ENCODE results near the gene SRCIN1. TPM values are rescaled to one million over a fixed set of nuclear protein-coding genes. Genes with fewer than 3 reads are reported as not detected.
"Not testable (repeated sequence)": the region's sequence is repeated elsewhere in the genome, so short reads cannot be mapped to it uniquely, and the experiment has no call there.

Gene SRCIN1
- total and polyA plus RNA-seq, 7 experiments from 2014 or later = 0.15 to 0.40 (median 0.23) TPM; not detected in 3

GRCh38 chr17:38508954-38509771, 96.6 kb downstream of the SRCIN1 start:
- DNase-seq (peak; percentile 34 to 73 (median 63)), ATAC-seq (peak; percentile 89)
- Histone ChIP-seq H3K4me3 (ENCODE audit: low read length) (peak overlapping the region; percentile 30), H3K36me3 (ENCODE audit: control insufficient read depth in 2 of 3, insufficient read depth in 3 of 3, low read length in 3 of 3) (no peaks in the 10 kb centered on the region), H3K9me3 (ENCODE audit: control insufficient read depth in 2 of 3, low read length in 3 of 3) (no peaks in the 10 kb centered on the region), H3K27ac (ENCODE audit: low read depth, low read length) (no peak overlapping the region), H3K27me3 (ENCODE audit: control insufficient read depth in 2 of 2, insufficient read depth in 2 of 2, low read length in 2 of 2) (peaks cover 0 to 8% of the 10 kb centered on the region in 2 donors), H3K4me1 (ENCODE audit: control insufficient read depth in 2 of 2, insufficient read depth in 2 of 2, low read length in 2 of 2) (peaks cover 0 to 4% of the 10 kb centered on the region in 2 donors)
- peak overlapping the region; percentile 67 to 95 (median 90) for H3K4me3 Mint-ChIP-seq
- H3K9me3 Mint-ChIP-seq = peaks cover 0 to 1% (median 0%) of the 10 kb centered on the region in 11 donors
- peaks cover 0 to 4% (median 0%) of the 10 kb centered on the region in 5 donors for H3K36me3 Mint-ChIP-seq
- H3K27ac Mint-ChIP-seq = peak overlapping the region in 2 of 9 donors; percentile 20 to 32
- POLR2A ChIA-PET = no interaction called here
- CTCF ChIA-PET = no interaction called here
- intact Hi-C loops (cut with micrococcal nuclease) = no loop called here
- peaks cover 8 to 20% (median 11%) of the 10 kb centered on the region in 7 donors for H3K4me1 Mint-ChIP-seq
- H3K27me3 Mint-ChIP-seq = peaks cover 40 to 48% (median 45%) of the 10 kb centered on the region in 5 donors

- peaks cover 40 to 47% (median 44%) of the 10 kb centered on the region in 5 donors for H3K27me3 Mint-ChIP-seq
- DNase-seq = no peak
- H3K27ac Mint-ChIP-seq = no peak overlapping the region
- Histone ChIP-seq H3K9me3 (ENCODE audit: control insufficient read depth in 2 of 3, low read length in 3 of 3) (no peaks in the 10 kb centered on the region), H3K4me1 (ENCODE audit: control insufficient read depth in 2 of 2, insufficient read depth in 2 of 2, low read length in 2 of 2) (peaks cover 0 to 4% of the 10 kb centered on the region in 2 donors), H3K27ac (ENCODE audit: low read depth, low read length) (no peak overlapping the region), H3K4me3 (ENCODE audit: low read length) (no peak overlapping the region), H3K27me3 (ENCODE audit: control insufficient read depth in 2 of 2, insufficient read depth in 2 of 2, low read length in 2 of 2) (peaks cover 0 to 8% of the 10 kb centered on the region in 2 donors), H3K36me3 (ENCODE audit: control insufficient read depth in 2 of 3, insufficient read depth in 3 of 3, low read length in 3 of 3) (no peaks in the 10 kb centered on the region)
- CTCF ChIA-PET = no interaction called here
- peaks cover 0 to 4% (median 0%) of the 10 kb centered on the region in 5 donors for H3K36me3 Mint-ChIP-seq
- intact Hi-C loops (cut with micrococcal nuclease) = no loop called here
- H3K4me1 Mint-ChIP-seq = peaks cover 8 to 20% (median 11%) of the 10 kb centered on the region in 7 donors
- ATAC-seq = no peak
- H3K4me3 Mint-ChIP-seq = peak overlapping the region in 6 of 10 donors; percentile 35 to 95 (median 52)
- H3K9me3 Mint-ChIP-seq = peaks cover 0 to 1% (median 0%) of the 10 kb centered on the region in 11 donors
- POLR2A ChIA-PET = no interaction called here
Observed at GRCh38 chr17:38508570-38508950, 97.2 kb downstream of the SRCIN1 start.

- Histone ChIP-seq H3K27me3 (ENCODE audit: control insufficient read depth in 2 of 2, insufficient read depth in 2 of 2, low read length in 2 of 2) (peaks cover 0 to 8% of the 10 kb centered on the region in 2 donors), H3K4me1 (ENCODE audit: control insufficient read depth in 2 of 2, insufficient read depth in 2 of 2, low read length in 2 of 2) (peaks cover 0 to 4% of the 10 kb centered on the region in 2 donors), H3K4me3 (ENCODE audit: low read length) (no peak overlapping the region), H3K9me3 (ENCODE audit: control insufficient read depth in 2 of 3, low read length in 3 of 3) (no peaks in the 10 kb centered on the region), H3K27ac (ENCODE audit: low read depth, low read length) (no peak overlapping the region), H3K36me3 (ENCODE audit: control insufficient read depth in 2 of 3, insufficient read depth in 3 of 3, low read length in 3 of 3) (no peaks in the 10 kb centered on the region)
- peaks cover 0 to 1% (median 0%) of the 10 kb centered on the region in 11 donors for H3K9me3 Mint-ChIP-seq
- no peak for ATAC-seq
- peak overlapping the region in 6 of 10 donors; percentile 35 to 95 (median 52) for H3K4me3 Mint-ChIP-seq
- POLR2A ChIA-PET = no interaction called here
- H3K36me3 Mint-ChIP-seq = peaks cover 0 to 4% (median 0%) of the 10 kb centered on the region in 5 donors
- peaks cover 40 to 45% (median 44%) of the 10 kb centered on the region in 5 donors for H3K27me3 Mint-ChIP-seq
- peaks cover 8 to 20% (median 11%) of the 10 kb centered on the region in 7 donors for H3K4me1 Mint-ChIP-seq
- CTCF ChIA-PET = no interaction called here
- DNase-seq = no peak
- H3K27ac Mint-ChIP-seq = peak overlapping the region in 1 of 9 donors; percentile 57
- intact Hi-C loops (cut with micrococcal nuclease) = no loop called here
Observed at GRCh38 chr17:38507921-38508569, 97.7 kb downstream of the SRCIN1 start.

- peaks cover 0 to 8% of the 10 kb centered on the region in 2 donors for H3K27me3 ChIP-seq (ENCODE audit: control insufficient read depth in 2 of 2, insufficient read depth in 2 of 2, low read length in 2 of 2)
- peaks cover 0 to 4% of the 10 kb centered on the region in 2 donors for H3K4me1 ChIP-seq (ENCODE audit: control insufficient read depth in 2 of 2, insufficient read depth in 2 of 2, low read length in 2 of 2)
- H3K4me3 ChIP-seq (ENCODE audit: low read length) = no peak overlapping the region
- ChIA-PET CTCF (no interaction called here), POLR2A (no interaction called here)
- H3K36me3 ChIP-seq (ENCODE audit: control insufficient read depth in 2 of 3, insufficient read depth in 3 of 3, low read length in 3 of 3) = no peaks in the 10 kb centered on the region
- Mint-ChIP-seq H3K27me3 (peaks cover 36 to 45% (median 40%) of the 10 kb centered on the region in 5 donors), H3K36me3 (peaks cover 0 to 4% (median 0%) of the 10 kb centered on the region in 5 donors), H3K4me1 (peaks cover 8 to 20% (median 12%) of the 10 kb centered on the region in 7 donors), H3K9me3 (peaks cover 0 to 1% (median 0%) of the 10 kb centered on the region in 11 donors), H3K27ac (no peak overlapping the region), H3K4me3 (no peak overlapping the region)
- H3K27ac ChIP-seq (ENCODE audit: low read depth, low read length) = no peak overlapping the region
- DNase-seq (no peak), ATAC-seq (no peak)
- intact Hi-C loops (cut with micrococcal nuclease) = no loop called here
- no peaks in the 10 kb centered on the region for H3K9me3 ChIP-seq (ENCODE audit: control insufficient read depth in 2 of 3, low read length in 3 of 3)
Observed at GRCh38 chr17:38507436-38507835, 98.3 kb downstream of the SRCIN1 start.

GRCh38 chr17:38504216-38504615, 101.5 kb downstream of the SRCIN1 start:
- Histone ChIP-seq H3K9me3 (ENCODE audit: control insufficient read depth in 2 of 3, low read length in 3 of 3) (no peaks in the 10 kb centered on the region), H3K4me3 (ENCODE audit: low read length) (no peak overlapping the region), H3K27me3 (ENCODE audit: control insufficient read depth in 2 of 2, insufficient read depth in 2 of 2, low read length in 2 of 2) (no peaks in the 10 kb centered on the region), H3K4me1 (ENCODE audit: control insufficient read depth in 2 of 2, insufficient read depth in 2 of 2, low read length in 2 of 2) (no peaks in the 10 kb centered on the region), H3K36me3 (ENCODE audit: control insufficient read depth in 2 of 3, insufficient read depth in 3 of 3, low read length in 3 of 3) (no peaks in the 10 kb centered on the region), H3K27ac (ENCODE audit: low read depth, low read length) (no peak overlapping the region)
- Mint-ChIP-seq H3K36me3 (no peaks in the 10 kb centered on the region), H3K27ac (no peak overlapping the region), H3K4me3 (no peak overlapping the region), H3K27me3 (peaks cover 15 to 23% (median 19%) of the 10 kb centered on the region in 5 donors), H3K9me3 (no peaks in the 10 kb centered on the region), H3K4me1 (peaks cover under 1 to 7% (median 2%) of the 10 kb centered on the region in 7 donors)
- ATAC-seq (no peak), DNase-seq (no peak)
- intact Hi-C loops (cut with micrococcal nuclease) = no loop called here
- ChIA-PET POLR2A (no interaction called here), CTCF (no interaction called here)

GRCh38 chr17:38503286-38503913, 102.4 kb downstream of the SRCIN1 start:
- H3K4me1 Mint-ChIP-seq; H3K27me3 ChIP-seq (ENCODE audit: control insufficient read depth in 2 of 2, insufficient read depth in 2 of 2, low read length in 2 of 2); DNase-seq; CTCF ChIA-PET; H3K4me3 Mint-ChIP-seq; H3K27ac Mint-ChIP-seq; H3K4me3 ChIP-seq (ENCODE audit: low read length); POLR2A ChIA-PET; intact Hi-C loops (cut with micrococcal nuclease); ATAC-seq; H3K9me3 ChIP-seq (ENCODE audit: control insufficient read depth in 2 of 3, low read length in 3 of 3); H3K9me3 Mint-ChIP-seq; H3K4me1 ChIP-seq (ENCODE audit: control insufficient read depth in 2 of 2, insufficient read depth in 2 of 2, low read length in 2 of 2); H3K27ac ChIP-seq (ENCODE audit: low read depth, low read length); H3K36me3 Mint-ChIP-seq; H3K36me3 ChIP-seq (ENCODE audit: control insufficient read depth in 2 of 3, insufficient read depth in 3 of 3, low read length in 3 of 3): not testable (repeated sequence)
- peaks cover 9 to 16% (median 12%) of the 10 kb centered on the region in 5 donors for H3K27me3 Mint-ChIP-seq

All from naive thymus-derived CD4-positive, alpha-beta T cell (primary cell).